Measurements from ENCODE around the gene SNX25. TPM values are rescaled to one million over a fixed set of nuclear protein-coding genes. Genes with fewer than 3 reads are reported as not detected.

SNX25 gene
- total and polyA plus RNA-seq, 2 of the 13 experiments (the other 11 are each of a cell fraction or from before 2014, with no cell fraction given): 23.4 to 23.5 TPM

- no peak overlapping the region for H3K4me3 ChIP-seq (replicated peaks in 1 of 3; ENCODE audit: insufficient read depth in 1 of 3, low read depth in 2 of 3, low read length in 3 of 3)
- DNase-seq (ENCODE audit: low spot score): no peak
- peaks cover 14% of the 10 kb centered on the region for H4K20me1 ChIP-seq (ENCODE audit: insufficient read depth, low read length)
- WGBS (ENCODE audit: low lambda C conversion rate): 98% methylated on average over 3 of the region's 3 CpGs
- POLR2A ChIA-PET: no interaction called here
- H3K79me2 ChIP-seq (ENCODE audit: insufficient read depth, low read length): peaks cover 30% of the 10 kb centered on the region
- peaks cover 11% of the 10 kb centered on the region for H3K9me3 ChIP-seq (ENCODE audit: low read length)
- H3K4me2 ChIP-seq (ENCODE audit: low read depth, low read length): no peak overlapping the region
- intact Hi-C loops (cut with micrococcal nuclease; ENCODE audit: unreplicated experiment): no loop called here
- in situ Hi-C loops (cut with HindIII; ENCODE audit: extremely low pct_ligation_motif_present, low pct_unique_long_range_greater_than_20kb): no loop called here
- no peak for TF ChIP-seq JARID2 (CRISPR knock-in tag; IDR thresholded peaks at IDR 0.05; ENCODE audit: insufficient replicate concordance)
- no peak for TF ChIP-seq DMAP1 (CRISPR knock-in tag; IDR thresholded peaks at IDR 0.05)
- no peaks in the 10 kb centered on the region for H3K27me3 ChIP-seq (ENCODE audit: control insufficient read depth in 1 of 2, insufficient read depth in 2 of 2, low read length in 2 of 2)
- H3K4me1 ChIP-seq (ENCODE audit: insufficient read depth, low read length): peaks cover 18% of the 10 kb centered on the region
- H3K9ac ChIP-seq (ENCODE audit: insufficient read depth, low read depth, low read length): no peak overlapping the region
- FAIRE-seq: no peak
- CTCF ChIA-PET (ENCODE audit: low intra/inter-chr PET ratio, low total read pairs): no interaction called here
- no peaks in the 10 kb centered on the region for H3K36me3 ChIP-seq (replicated peaks in 1 of 2; ENCODE audit: control insufficient read depth in 1 of 2, insufficient read depth in 2 of 2, low read length in 2 of 2)
- no peak overlapping the region for H3K27ac ChIP-seq (ENCODE audit: extremely low read length, insufficient read depth, low read length)
- ATAC-seq: no peak
- H2AFZ ChIP-seq (ENCODE audit: low read length): no peak overlapping the region
- no TSS peak for BruUV-seq (replicated peaks)
These were observed 27.8 kb downstream of the SNX25 start for GRCh38 chr4:185237175-185237574.

GRCh38 chr4:185238215-185238681, 28.9 kb downstream of the SNX25 start:
- CTCF ChIA-PET (ENCODE audit: low intra/inter-chr PET ratio, low total read pairs): no interaction called here
- Histone ChIP-seq H3K4me1 (ENCODE audit: insufficient read depth, low read length) (peaks cover 24% of the 10 kb centered on the region), H3K27me3 (ENCODE audit: control insufficient read depth in 1 of 2, insufficient read depth in 2 of 2, low read length in 2 of 2) (no peaks in the 10 kb centered on the region), H3K79me2 (ENCODE audit: insufficient read depth, low read length) (peaks cover 33% of the 10 kb centered on the region), H4K20me1 (ENCODE audit: insufficient read depth, low read length) (peaks cover 14% of the 10 kb centered on the region), H3K9ac (ENCODE audit: insufficient read depth, low read depth, low read length) (no peak overlapping the region), H3K4me2 (ENCODE audit: low read depth, low read length) (no peak overlapping the region), H3K4me3 (replicated peaks in 1 of 3; ENCODE audit: insufficient read depth in 1 of 3, low read depth in 2 of 3, low read length in 3 of 3) (no peak overlapping the region), H3K9me3 (ENCODE audit: low read length) (peaks cover 11% of the 10 kb centered on the region), H2AFZ (ENCODE audit: low read length) (no peak overlapping the region), H3K36me3 (replicated peaks in 1 of 2; ENCODE audit: control insufficient read depth in 1 of 2, insufficient read depth in 2 of 2, low read length in 2 of 2) (no peaks in the 10 kb centered on the region), H3K27ac (ENCODE audit: extremely low read length, insufficient read depth, low read length) (no peak overlapping the region)
- 93% methylated on average over 5 of the region's 5 CpGs for WGBS (ENCODE audit: low lambda C conversion rate)
- TF ChIP-seq ZNF776 (CRISPR knock-in tag; IDR thresholded peaks at IDR 0.05) (no peak), YEATS2 (CRISPR knock-in tag; IDR thresholded peaks at IDR 0.05; ENCODE audit: borderline replicate concordance) (no peak), AHR (CRISPR knock-in tag; IDR thresholded peaks at IDR 0.05) (no peak)
- TF ChIP-seq, protein P1, sequence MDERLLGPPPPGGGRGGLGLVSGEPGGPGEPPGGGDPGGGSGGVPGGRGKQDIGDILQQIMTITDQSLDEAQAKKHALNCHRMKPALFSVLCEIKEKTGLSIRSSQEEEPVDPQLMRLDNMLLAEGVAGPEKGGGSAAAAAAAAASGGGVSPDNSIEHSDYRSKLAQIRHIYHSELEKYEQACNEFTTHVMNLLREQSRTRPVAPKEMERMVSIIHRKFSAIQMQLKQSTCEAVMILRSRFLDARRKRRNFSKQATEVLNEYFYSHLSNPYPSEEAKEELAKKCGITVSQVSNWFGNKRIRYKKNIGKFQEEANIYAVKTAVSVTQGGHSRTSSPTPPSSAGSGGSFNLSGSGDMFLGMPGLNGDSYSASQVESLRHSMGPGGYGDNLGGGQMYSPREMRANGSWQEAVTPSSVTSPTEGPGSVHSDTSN (CRISPR knock-in tag; IDR thresholded peaks at IDR 0.05): no peak
- POLR2A ChIA-PET: no interaction called here
- intact Hi-C loops (cut with micrococcal nuclease; ENCODE audit: unreplicated experiment) (no loop called here), in situ Hi-C loops (cut with HindIII; ENCODE audit: extremely low pct_ligation_motif_present, low pct_unique_long_range_greater_than_20kb) (no loop called here)
- FAIRE-seq: no peak
- no peak for ATAC-seq
- DNase-seq (ENCODE audit: low spot score): no peak
- BruUV-seq (replicated peaks): no TSS peak
